Natural killer cell (primary cell): ENCODE measurements around the gene EXOC6B. TPM values are rescaled to one million over a fixed set of nuclear protein-coding genes. Genes with fewer than 3 reads are reported as not detected.

ENCODE experiments used
- ATAC-seq, 3 donors: fragments of 150-1000 bp in 2 of 3; fragments of 200-7000 bp in 1 of 3; cut with Tn5 transposase; 1 replicate in 1 of 3; 2 replicates in 2 of 3; pipeline ENCODE4 v1.10.0; 2021; ENCODE audit warnings: mild to moderate bottlenecking in 2 of 3, moderate library complexity in 2 of 3
- DNase-seq, 2 donors: peaks; one replicate each; pipeline versions ENCODE4 v3.0.0 to v3.0.0-alpha.2; 2013 to 2021; ENCODE audit warnings: mixed read lengths in 1 of 2
- H3K27ac ChIP-seq: one replicate; pipeline ENCODE4 v1.5.1; 2013; ENCODE audit warnings: mild to moderate bottlenecking, low read length
- H3K27me3 ChIP-seq: one replicate; pipeline ENCODE4 v1.6.1; 2013; ENCODE audit warnings: low read length; ENCODE audit not compliant: control insufficient read depth, insufficient read depth
- H3K36me3 ChIP-seq: one replicate; pipeline ENCODE4 v1.6.1; 2013; ENCODE audit warnings: low read length; ENCODE audit not compliant: control insufficient read depth, insufficient read depth
- H3K4me1 ChIP-seq: one replicate; pipeline ENCODE4 v1.6.1; 2013; ENCODE audit warnings: low read length; ENCODE audit not compliant: control insufficient read depth, insufficient read depth
- H3K4me3 ChIP-seq: one replicate; pipeline ENCODE4 v1.5.1; 2013; ENCODE audit warnings: low read length
- H3K9me3 ChIP-seq: one replicate; pipeline ENCODE4 v1.6.1; 2013; ENCODE audit warnings: low read length; ENCODE audit not compliant: control insufficient read depth, insufficient read depth
- H3K27ac Mint-ChIP-seq, 2 donors: one replicate each; pipeline ENCODE4 v1.8.0; 2022; ENCODE audit warnings: mild to moderate bottlenecking in 2 of 2, mixed read lengths in 2 of 2, moderate library complexity in 1 of 2
- H3K27me3 Mint-ChIP-seq, 2 donors: one replicate each; pipeline ENCODE4 v1.8.0; 2022; ENCODE audit warnings: low read depth in 2 of 2, mixed read lengths in 2 of 2
- H3K36me3 Mint-ChIP-seq: one replicate; pipeline ENCODE4 v1.8.0; 2022; ENCODE audit warnings: mixed read lengths
- H3K4me1 Mint-ChIP-seq, 2 donors: one replicate each; pipeline ENCODE4 v1.8.0; 2022; ENCODE audit warnings: mixed read lengths in 2 of 2
- H3K4me3 Mint-ChIP-seq: one replicate; pipeline ENCODE4 v1.8.0; 2022; ENCODE audit warnings: mild to moderate bottlenecking, moderate library complexity, mixed read lengths
- H3K9me3 Mint-ChIP-seq, 2 donors: one replicate each; pipeline ENCODE4 v1.8.0; 2022; ENCODE audit warnings: mixed read lengths in 2 of 2
- WGBS: methylation state at CpG from one replicate; pipeline ENCODE4 v1.1.7; 2013; ENCODE audit warnings: missing lambda C conversion rate; ENCODE audit not compliant: insufficient coverage; 5-methylcytosine and 5-hydroxymethylcytosine counted together
- intact Hi-C: fragments of 100-400 bp; cut with micrococcal nuclease; formaldehyde crosslinking; loops from one replicate; pipeline ENCODE4 v1.14.2; 2022
- total RNA-seq, 4 donors: library from RNA; stranded (reverse); fragments of 120-200 nt in 1 of 4; gene quantifications; one replicate each; pipeline versions ENCODE4 v1.2.3 to v1.2.4, GENCODE V29; 2013 to 2022
- TF ChIP-seq, protein P1 (sequence below): fragments of 200-600 bp; IDR thresholded peaks from one replicate; pipeline ENCODE4 v1.8.0; 2022; ENCODE audit warnings: antibody characterized with exemption

The EXOC6B gene
- total RNA-seq, 3 donors from 2014 or later (not counting 1 experiment from before 2014, with no cell fraction given): 16.6 to 17.2 (median 17.1) TPM

DNA sequence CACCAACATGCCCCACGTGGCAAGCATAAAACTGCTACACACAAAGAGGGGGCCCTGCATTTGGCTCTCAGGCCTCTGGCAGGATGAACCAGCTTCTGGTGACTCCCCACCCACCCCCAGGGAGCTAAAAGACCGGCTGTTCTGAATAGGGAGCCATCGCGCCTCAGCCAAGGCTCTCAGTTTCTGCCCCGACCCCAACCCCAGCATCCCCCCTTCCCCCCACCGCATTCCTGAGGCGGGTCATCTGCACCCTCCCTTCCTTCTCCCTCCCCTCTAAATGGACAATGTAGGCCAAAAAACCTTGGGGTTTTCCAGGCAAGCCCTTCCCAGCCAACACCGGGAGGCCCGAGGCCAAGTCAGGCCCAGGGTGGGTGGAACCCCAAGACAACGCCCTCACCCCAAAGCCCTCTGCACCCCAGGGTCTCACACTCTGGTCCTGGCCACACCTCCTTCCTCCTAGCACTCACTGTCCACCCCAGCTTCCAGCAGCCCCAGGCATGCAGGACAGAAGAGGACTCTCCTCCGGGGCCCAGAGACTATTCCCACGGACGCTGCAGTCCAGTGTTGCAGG is 683.9 kb downstream of the EXOC6B start:
- Mint-ChIP-seq H3K27ac (no peak overlapping the region), H3K4me3 (no peak overlapping the region), H3K9me3 (no peaks in the 10 kb centered on the region), H3K36me3 (no peaks in the 10 kb centered on the region), H3K4me1 (peaks cover 13 to 22% of the 10 kb centered on the region in 2 donors), H3K27me3 (peaks cover 21 to 30% of the 10 kb centered on the region in 2 donors)
- no peaks in the 10 kb centered on the region for H3K36me3 ChIP-seq
- ATAC-seq: no peak
- TF ChIP-seq, protein P1, sequence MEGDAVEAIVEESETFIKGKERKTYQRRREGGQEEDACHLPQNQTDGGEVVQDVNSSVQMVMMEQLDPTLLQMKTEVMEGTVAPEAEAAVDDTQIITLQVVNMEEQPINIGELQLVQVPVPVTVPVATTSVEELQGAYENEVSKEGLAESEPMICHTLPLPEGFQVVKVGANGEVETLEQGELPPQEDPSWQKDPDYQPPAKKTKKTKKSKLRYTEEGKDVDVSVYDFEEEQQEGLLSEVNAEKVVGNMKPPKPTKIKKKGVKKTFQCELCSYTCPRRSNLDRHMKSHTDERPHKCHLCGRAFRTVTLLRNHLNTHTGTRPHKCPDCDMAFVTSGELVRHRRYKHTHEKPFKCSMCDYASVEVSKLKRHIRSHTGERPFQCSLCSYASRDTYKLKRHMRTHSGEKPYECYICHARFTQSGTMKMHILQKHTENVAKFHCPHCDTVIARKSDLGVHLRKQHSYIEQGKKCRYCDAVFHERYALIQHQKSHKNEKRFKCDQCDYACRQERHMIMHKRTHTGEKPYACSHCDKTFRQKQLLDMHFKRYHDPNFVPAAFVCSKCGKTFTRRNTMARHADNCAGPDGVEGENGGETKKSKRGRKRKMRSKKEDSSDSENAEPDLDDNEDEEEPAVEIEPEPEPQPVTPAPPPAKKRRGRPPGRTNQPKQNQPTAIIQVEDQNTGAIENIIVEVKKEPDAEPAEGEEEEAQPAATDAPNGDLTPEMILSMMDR: no peak
- peaks cover 33% of the 10 kb centered on the region for H3K4me1 ChIP-seq
- no peak overlapping the region for H3K4me3 ChIP-seq
- no peaks in the 10 kb centered on the region for H3K9me3 ChIP-seq
- H3K27me3 ChIP-seq: peaks cover 22% of the 10 kb centered on the region
- peak in 1 of 2 donors; percentile 11 for DNase-seq
- no peak overlapping the region for H3K27ac ChIP-seq
- 91% methylated on average over 11 of the region's 13 CpGs for WGBS
- intact Hi-C loops: no loop called here

DNA sequence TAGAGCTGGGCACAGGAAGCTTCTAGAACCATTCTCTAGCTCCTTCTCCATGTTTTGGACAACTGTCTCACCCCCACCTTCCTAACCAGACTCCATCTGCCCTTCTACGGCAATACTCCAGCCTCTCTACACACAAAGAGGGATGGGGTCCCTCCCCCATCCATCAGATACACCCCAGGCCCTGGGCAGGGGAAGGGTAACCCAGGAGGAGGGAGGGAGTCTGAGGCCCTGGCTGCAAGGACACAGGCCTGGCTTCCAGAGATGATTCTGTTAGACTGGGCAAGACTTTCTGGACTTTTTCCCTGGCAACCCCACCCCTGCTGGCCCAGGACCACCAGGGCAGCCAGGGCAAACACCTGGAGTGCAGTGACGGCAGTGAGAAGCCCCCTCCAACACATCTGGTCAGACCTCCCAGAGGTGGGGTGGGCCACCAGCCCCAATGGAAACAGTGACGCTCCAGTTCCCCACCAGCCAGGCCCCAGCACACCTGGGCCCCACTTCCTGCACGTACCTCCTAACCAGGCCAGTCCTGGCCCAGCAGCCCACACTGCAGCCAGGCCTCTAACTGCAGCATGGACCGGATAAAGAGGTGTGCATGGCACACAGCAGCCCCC is 684.7 kb downstream of the EXOC6B start:
- Mint-ChIP-seq H3K36me3 (no peaks in the 10 kb centered on the region), H3K9me3 (no peaks in the 10 kb centered on the region), H3K27me3 (peaks cover 12 to 22% of the 10 kb centered on the region in 2 donors), H3K4me1 (peaks cover 7 to 15% of the 10 kb centered on the region in 2 donors), H3K27ac (no peak overlapping the region), H3K4me3 (no peak overlapping the region)
- TF ChIP-seq, protein P1: no peak
- H3K27ac ChIP-seq: no peak overlapping the region
- H3K27me3 ChIP-seq: peaks cover 14% of the 10 kb centered on the region
- 77% methylated on average over 5 of the region's 5 CpGs for WGBS
- no peaks in the 10 kb centered on the region for H3K9me3 ChIP-seq
- DNase-seq: no peak
- no peaks in the 10 kb centered on the region for H3K36me3 ChIP-seq
- no peak for ATAC-seq
- H3K4me1 ChIP-seq: peaks cover 29% of the 10 kb centered on the region
- no peak overlapping the region for H3K4me3 ChIP-seq
- intact Hi-C loops: no loop called here

DNA sequence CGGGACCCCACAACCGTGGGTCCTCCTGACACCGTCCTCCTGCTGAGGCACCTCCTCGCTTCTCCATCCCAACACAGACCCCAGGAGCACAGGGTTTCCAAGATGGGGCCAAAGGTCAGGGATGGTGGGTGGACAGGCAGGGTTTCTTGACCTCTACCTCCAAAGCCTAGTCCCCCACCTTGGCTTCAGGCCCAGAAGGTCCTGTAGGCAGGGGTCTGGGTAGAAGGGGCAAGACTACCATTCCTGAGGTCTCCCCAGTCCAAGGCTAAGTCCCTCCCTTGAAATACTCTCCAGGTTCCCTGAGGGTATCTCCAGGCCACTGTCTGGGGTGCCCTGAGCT is 685.2 kb downstream of the EXOC6B start:
- Histone ChIP-seq H3K27ac (no peak overlapping the region), H3K4me1 (peaks cover 24% of the 10 kb centered on the region), H3K27me3 (peaks cover 9% of the 10 kb centered on the region), H3K36me3 (no peaks in the 10 kb centered on the region), H3K9me3 (no peaks in the 10 kb centered on the region), H3K4me3 (no peak overlapping the region)
- no peaks in the 10 kb centered on the region for H3K36me3 Mint-ChIP-seq
- intact Hi-C loops: no loop called here
- no peak overlapping the region for H3K4me3 Mint-ChIP-seq
- TF ChIP-seq, protein P1: no peak
- peaks cover 5 to 12% of the 10 kb centered on the region in 2 donors for H3K4me1 Mint-ChIP-seq
- DNase-seq: peak in 1 of 2 donors; percentile 12
- ATAC-seq: no peak
- H3K27ac Mint-ChIP-seq: no peak overlapping the region
- no peaks in the 10 kb centered on the region for H3K9me3 Mint-ChIP-seq
- peaks cover 12 to 18% of the 10 kb centered on the region in 2 donors for H3K27me3 Mint-ChIP-seq
- WGBS: 78% methylated on average over 3 of the region's 4 CpGs
